ENCODE results near the gene COL17A1.

COL17A1 gene

GRCh38 chr10:103990531-103990930 lies 95.1 kb downstream of the COL17A1 start:
- no peak for DNase-seq (ENCODE audit: low read depth, low spot score)

- DNase-seq (ENCODE audit: low read depth, low spot score): no peak
These were observed 95.6 kb downstream of the COL17A1 start for GRCh38 chr10:103990121-103990520.

- no peak for DNase-seq (ENCODE audit: low read depth, low spot score)
These were observed 99.3 kb downstream of the COL17A1 start for GRCh38 chr10:103986360-103986759.

GRCh38 chr10:103985726-103986125 lies 100.0 kb downstream of the COL17A1 start:
- DNase-seq (ENCODE audit: low read depth, low spot score): no peak

- no peak for DNase-seq (ENCODE audit: low read depth, low spot score)
These were observed 102.2 kb downstream of the COL17A1 start for GRCh38 chr10:103983367-103983911.

GRCh38 chr10:103982639-103983038 lies 103.0 kb downstream of the COL17A1 start:
- no peak for DNase-seq (ENCODE audit: low read depth, low spot score)

Data from smooth muscle cell of the brain vasculature (primary cell).